HL-60 (cell line): Measurements from ENCODE around the gene MMP2.

ENCODE experiments used
- DNase-seq, 2 experiments: peaks; one replicate each; pipeline ENCODE4 v3.0.0-alpha.2; 2010 to 2020; ENCODE audit warnings: low read depth in 1 of 2, low spot score in 1 of 2
- H3K27ac ChIP-seq: fragments of 250-450 bp; sonication (Bioruptor Pico); replicated peaks from 2 replicates; pipeline ENCODE4 v1.5.1; 2020; ENCODE audit warnings: mild to moderate bottlenecking, moderate library complexity
- H3K27me3 ChIP-seq: fragments of 250-450 bp; sonication (Bioruptor Pico); 2 replicates; pipeline ENCODE4 v1.5.1; 2021; ENCODE audit warnings: mild to moderate bottlenecking, moderate library complexity; ENCODE audit not compliant: insufficient read depth, poor library complexity, severe bottlenecking
- H3K4me3 ChIP-seq: replicated peaks from 2 replicates; pipeline ENCODE4 v1.5.1; 2011; ENCODE audit warnings: mild to moderate bottlenecking, control low read depth, low read length; ENCODE audit not compliant: insufficient read depth
- GABPA ChIP-seq: IDR thresholded peaks from 2 replicates; pipeline ENCODE4 v1.6.1; 2012; ENCODE audit warnings: low read depth
- POLR2AphosphoS5 ChIP-seq: IDR thresholded peaks from 2 replicates; pipeline ENCODE4 v1.6.1; 2012; ENCODE audit warnings: low read depth
- REST ChIP-seq: IDR thresholded peaks from 2 replicates; pipeline ENCODE4 v1.6.1; 2012; ENCODE audit warnings: low read depth; ENCODE audit not compliant: insufficient replicate concordance
- SPI1 ChIP-seq: IDR thresholded peaks from 2 replicates; pipeline ENCODE4 v1.6.1; 2012; ENCODE audit warnings: low read depth, mild to moderate bottlenecking, borderline replicate concordance
- TF ChIP-seq, protein P1 (sequence below): IDR thresholded peaks from one replicate; pipeline ENCODE4 v1.5.1; 2011; ENCODE audit warnings: low read length, control low read depth, inconsistent platforms; ENCODE audit not compliant: insufficient read depth

The MMP2 gene

GRCh38 chr16:55491691-55492090 lies 12.7 kb downstream of the MMP2 start:
- no peak overlapping the region for H3K27ac ChIP-seq
- DNase-seq: no peak
- H3K4me3 ChIP-seq: no peak overlapping the region
- H3K27me3 ChIP-seq: no peaks in the 10 kb centered on the region
- no peak for TF ChIP-seq GABPA
- no peak for TF ChIP-seq POLR2AphosphoS5
- TF ChIP-seq, protein P1, sequence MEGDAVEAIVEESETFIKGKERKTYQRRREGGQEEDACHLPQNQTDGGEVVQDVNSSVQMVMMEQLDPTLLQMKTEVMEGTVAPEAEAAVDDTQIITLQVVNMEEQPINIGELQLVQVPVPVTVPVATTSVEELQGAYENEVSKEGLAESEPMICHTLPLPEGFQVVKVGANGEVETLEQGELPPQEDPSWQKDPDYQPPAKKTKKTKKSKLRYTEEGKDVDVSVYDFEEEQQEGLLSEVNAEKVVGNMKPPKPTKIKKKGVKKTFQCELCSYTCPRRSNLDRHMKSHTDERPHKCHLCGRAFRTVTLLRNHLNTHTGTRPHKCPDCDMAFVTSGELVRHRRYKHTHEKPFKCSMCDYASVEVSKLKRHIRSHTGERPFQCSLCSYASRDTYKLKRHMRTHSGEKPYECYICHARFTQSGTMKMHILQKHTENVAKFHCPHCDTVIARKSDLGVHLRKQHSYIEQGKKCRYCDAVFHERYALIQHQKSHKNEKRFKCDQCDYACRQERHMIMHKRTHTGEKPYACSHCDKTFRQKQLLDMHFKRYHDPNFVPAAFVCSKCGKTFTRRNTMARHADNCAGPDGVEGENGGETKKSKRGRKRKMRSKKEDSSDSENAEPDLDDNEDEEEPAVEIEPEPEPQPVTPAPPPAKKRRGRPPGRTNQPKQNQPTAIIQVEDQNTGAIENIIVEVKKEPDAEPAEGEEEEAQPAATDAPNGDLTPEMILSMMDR: no peak
- TF ChIP-seq REST: no peak
- TF ChIP-seq SPI1: no peak

DNA sequence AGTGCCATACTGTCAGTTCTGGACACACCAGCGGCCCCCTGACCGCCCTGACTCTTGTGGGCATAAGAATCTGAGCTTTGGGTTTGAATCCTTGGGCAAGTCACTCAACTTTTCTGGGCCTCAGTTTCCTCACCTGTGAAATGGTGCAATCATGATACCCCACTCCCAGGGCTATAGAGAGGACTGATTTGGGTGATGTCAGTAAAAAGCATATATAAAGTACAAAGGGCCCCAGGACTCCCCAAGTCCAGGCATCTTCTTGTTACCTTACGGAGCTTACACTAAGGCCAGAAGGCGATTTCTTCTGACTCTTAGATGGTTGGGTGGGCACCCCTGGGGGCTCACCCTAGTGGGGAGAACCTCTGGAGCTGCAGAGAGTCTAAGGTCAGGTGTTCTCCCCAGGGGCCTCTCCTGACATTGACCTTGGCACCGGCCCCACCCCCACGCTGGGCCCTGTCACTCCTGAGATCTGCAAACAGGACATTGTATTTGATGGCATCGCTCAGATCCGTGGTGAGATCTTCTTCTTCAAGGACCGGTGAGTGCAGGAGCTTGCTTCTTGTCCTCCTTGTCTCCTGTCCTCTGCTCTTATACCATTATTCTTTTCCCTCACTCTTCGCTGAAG lies 13.9 kb downstream of the MMP2 start:
- Histone ChIP-seq H3K4me3 (no peak overlapping the region), H3K27me3 (no peaks in the 10 kb centered on the region), H3K27ac (no peak overlapping the region)
- no peak for DNase-seq
- TF ChIP-seq GABPA (no peak), POLR2AphosphoS5 (no peak), SPI1 (no peak), REST (no peak)
- TF ChIP-seq, protein P1: no peak

DNA sequence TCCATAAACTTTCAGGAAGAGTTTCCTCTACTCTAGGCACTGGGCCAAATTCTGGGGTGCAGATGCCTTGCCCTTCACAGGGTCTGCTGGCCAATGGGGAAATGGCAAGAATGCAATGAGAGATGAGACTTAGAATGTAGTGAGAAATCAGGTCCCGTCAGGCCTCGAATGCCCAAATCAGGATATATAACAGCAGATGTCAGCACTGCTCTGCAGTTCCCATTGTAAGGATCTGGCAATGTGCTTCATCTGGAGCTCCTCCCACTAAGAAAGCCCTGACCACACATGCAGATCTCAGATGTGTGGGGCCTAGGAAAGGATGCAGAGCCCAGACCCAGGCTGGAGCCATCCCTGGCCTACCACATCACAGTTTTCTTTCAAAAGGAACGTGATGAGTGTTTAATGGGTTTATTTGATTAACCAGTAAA lies 16.0 kb downstream of the MMP2 start:
- Histone ChIP-seq H3K27ac (no peak overlapping the region), H3K4me3 (no peak overlapping the region), H3K27me3 (no peaks in the 10 kb centered on the region)
- peak in 1 of 2 experiments; percentile 77 for DNase-seq
- TF ChIP-seq GABPA (no peak), REST (no peak), SPI1 (no peak), POLR2AphosphoS5 (no peak)
- TF ChIP-seq, protein P1: no peak
